Stimulated activated CD4-positive, alpha-beta T cell treated with anti-CD3 and anti-CD28 coated beads, TNF-alpha, amount 100 ng/mL, for 48 hours (primary cell): ENCODE measurements around the gene PLCG2.
"Not testable (repeated sequence)": the region's sequence is repeated elsewhere in the genome, so short reads cannot be mapped to it uniquely, and the experiment has no call there.

ENCODE experiments used
- DNase-seq, 3 donors: peaks; one replicate each; pipeline ENCODE4 v3.0.0-alpha.2; 2020; ENCODE audit warnings: low read depth in 3 of 3

The PLCG2 gene

GRCh38 chr16:81754858-81755257 is 24.2 kb upstream of the PLCG2 start:
- no peak for DNase-seq

- no peak for DNase-seq
Measured at GRCh38 chr16:81755915-81756614, 23.0 kb upstream of the PLCG2 start.

GRCh38 chr16:81756615-81757356 is 22.3 kb upstream of the PLCG2 start:
- DNase-seq: no peak

GRCh38 chr16:81758376-81758775 is 20.7 kb upstream of the PLCG2 start:
- DNase-seq: no peak

GRCh38 chr16:81762322-81762721 is 16.8 kb upstream of the PLCG2 start:
- not testable (repeated sequence) for DNase-seq

- no peak for DNase-seq
Measured at GRCh38 chr16:81765111-81765919, 13.8 kb upstream of the PLCG2 start.

- DNase-seq: no peak
Measured at GRCh38 chr16:81765969-81766368, 13.1 kb upstream of the PLCG2 start.

- no peak for DNase-seq
Measured at GRCh38 chr16:81767987-81768592, 11.0 kb upstream of the PLCG2 start.

GRCh38 chr16:81770008-81770407 is 9.1 kb upstream of the PLCG2 start:
- no peak for DNase-seq

- DNase-seq: no peak
Measured at GRCh38 chr16:81774348-81774747, 4.7 kb upstream of the PLCG2 start.

- DNase-seq: no peak
Measured at GRCh38 chr16:81775570-81775969, 3.5 kb upstream of the PLCG2 start.

GRCh38 chr16:81778231-81778630 is 860 bp upstream of the PLCG2 start:
- DNase-seq: no peak

GRCh38 chr16:81779536-81780320 is 637 bp downstream of the PLCG2 start:
- no peak for DNase-seq

- DNase-seq: no peak
Measured at GRCh38 chr16:81780350-81780749, 1.3 kb downstream of the PLCG2 start.

- DNase-seq: no peak
Measured at GRCh38 chr16:81782236-81782635, 3.1 kb downstream of the PLCG2 start.

GRCh38 chr16:81784072-81784795 is 5.1 kb downstream of the PLCG2 start:
- DNase-seq: no peak

GRCh38 chr16:81785138-81785924 is 6.2 kb downstream of the PLCG2 start:
- no peak for DNase-seq

- DNase-seq: no peak
Measured at GRCh38 chr16:81786321-81786720, 7.2 kb downstream of the PLCG2 start.

GRCh38 chr16:81786868-81787267 is 7.8 kb downstream of the PLCG2 start:
- no peak for DNase-seq

GRCh38 chr16:81787659-81788058 is 8.6 kb downstream of the PLCG2 start:
- no peak for DNase-seq
